ENCODE measurements around the gene EFNA5. TPM values are rescaled to one million over a fixed set of nuclear protein-coding genes. Genes with fewer than 3 reads are reported as not detected.

Gene EFNA5
- total RNA-seq, 1 donor from 2014 or later: 8.2 TPM

DNA sequence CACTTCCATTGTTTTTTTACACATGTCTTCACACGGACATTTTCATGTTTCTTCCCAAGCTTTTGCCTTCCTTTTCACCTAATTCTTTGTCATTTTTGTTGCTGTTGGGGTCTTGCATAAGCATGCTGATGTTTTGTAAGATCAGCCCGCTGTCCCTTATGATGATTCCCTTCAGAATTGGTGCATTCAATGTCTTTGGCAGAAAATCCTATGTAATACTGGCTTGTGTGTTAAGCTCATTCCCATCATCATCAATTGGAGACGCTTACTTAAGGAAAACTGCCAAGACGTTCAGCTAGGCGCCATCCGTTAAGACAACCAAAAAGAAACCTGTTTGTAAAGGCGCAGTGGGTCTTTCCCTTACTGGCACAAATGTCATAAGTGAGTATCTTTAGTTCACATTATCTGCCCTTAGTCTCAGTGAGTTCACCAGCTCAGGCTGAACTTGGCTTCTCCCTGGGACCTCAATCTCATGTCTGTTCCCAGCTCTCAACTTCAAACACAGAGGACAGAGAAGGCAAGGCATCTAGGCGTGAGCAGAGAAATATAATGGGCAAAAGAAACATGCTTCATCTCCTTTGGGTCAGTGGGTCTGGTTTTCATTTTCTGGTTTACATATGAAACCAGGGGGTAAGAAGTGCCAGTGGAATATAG lies 97.9 kb downstream of the EFNA5 start:
- no peak for DNase-seq (ENCODE audit: low read depth)

DNA sequence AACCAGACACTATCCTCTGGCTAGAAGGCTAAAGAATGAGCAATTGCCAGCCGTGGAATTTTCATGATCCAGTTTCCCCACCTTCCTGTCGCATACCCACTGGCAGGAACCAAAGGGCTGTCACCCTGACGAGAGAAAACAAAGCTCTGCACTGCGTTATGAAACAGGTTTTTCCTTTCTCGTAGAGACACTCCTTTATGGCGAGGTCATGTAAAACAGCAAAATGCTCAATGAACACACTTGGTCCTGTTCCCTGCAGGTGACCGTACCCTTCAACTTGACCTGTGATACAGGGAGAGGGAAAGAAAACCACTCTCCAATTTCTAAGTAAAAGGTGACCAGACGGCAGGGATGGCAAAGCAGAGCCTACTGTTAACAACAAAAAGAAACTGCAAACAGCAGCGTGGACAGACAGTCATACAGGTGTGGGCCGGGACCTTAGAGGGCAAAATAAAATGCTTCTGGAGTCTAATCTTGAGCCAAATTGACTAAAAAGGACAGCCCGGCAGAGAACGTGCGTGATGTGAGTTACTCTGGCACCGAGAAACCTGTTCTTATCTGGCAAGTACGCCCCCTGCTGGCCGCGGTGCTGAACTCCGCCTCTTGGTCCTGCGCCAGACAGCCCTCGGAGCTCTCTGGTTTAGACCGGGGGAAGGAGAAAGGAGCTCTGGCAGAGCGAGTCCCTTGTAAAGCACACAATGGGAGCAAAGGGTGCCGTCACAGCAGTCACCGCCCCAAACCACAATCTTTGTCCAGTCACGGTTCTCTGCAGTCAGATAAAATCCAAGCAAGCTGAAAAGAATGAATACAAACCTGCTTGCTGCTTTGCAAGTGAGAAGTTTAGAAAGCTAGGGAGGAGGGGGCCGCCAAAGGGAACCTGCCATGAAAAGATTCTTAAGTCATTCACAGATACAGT lies 98.9 kb downstream of the EFNA5 start:
- peak; percentile 96 for DNase-seq (ENCODE audit: low read depth)

DNA sequence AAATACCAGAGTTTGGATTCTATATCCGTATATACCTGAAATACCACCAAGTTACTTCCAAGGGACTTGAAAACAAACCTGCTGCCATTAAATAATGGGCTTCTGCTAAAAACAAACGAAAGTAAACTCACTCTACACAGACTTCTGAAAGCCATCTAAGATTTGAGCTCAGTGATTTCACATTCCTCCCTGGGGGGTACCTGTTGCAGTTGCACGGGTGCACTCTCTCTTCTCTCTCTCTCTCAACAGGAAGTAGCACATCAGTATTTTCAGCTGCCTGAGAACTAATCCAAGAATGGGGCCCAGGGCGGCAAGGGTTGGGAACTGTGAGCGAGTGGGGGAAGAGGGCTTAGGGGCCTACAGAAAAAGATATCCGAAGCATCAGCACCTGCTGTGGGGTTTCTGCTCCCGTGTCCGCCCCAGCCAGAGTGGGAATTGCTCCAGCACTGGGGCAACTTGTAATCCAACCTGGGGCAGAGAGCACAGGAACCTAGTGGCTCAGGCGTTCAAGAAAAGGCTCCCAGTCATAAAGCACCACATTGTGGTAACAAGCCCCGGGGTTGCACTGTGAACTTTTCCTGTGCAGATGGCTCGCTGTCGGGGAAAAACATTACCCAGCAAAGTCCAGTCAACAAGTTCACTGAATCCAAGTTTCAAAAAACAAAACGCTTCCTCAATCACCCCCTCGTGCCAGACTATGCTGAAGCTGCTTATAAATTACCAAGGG lies 99.8 kb downstream of the EFNA5 start:
- DNase-seq (ENCODE audit: low read depth): peak; percentile 63

DNA sequence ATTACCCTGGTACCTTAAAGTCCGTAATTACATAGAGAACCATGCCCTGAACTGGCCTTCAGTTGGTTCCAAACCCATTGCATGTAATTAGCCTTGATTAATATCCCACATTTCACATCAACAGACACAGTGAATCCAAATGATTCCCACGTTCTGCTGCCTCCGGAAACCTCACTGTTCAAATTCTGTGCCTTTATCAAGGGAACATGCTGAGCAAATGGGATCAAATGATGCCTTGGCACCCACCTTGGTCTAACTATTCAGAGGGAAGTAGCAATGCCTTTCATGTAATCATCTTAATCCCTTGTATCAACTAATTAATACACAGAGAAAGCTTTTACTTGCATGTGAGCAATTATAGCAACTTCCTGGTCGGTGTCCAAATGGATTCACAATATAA lies 100.6 kb downstream of the EFNA5 start:
- DNase-seq (ENCODE audit: low read depth): no peak

DNA sequence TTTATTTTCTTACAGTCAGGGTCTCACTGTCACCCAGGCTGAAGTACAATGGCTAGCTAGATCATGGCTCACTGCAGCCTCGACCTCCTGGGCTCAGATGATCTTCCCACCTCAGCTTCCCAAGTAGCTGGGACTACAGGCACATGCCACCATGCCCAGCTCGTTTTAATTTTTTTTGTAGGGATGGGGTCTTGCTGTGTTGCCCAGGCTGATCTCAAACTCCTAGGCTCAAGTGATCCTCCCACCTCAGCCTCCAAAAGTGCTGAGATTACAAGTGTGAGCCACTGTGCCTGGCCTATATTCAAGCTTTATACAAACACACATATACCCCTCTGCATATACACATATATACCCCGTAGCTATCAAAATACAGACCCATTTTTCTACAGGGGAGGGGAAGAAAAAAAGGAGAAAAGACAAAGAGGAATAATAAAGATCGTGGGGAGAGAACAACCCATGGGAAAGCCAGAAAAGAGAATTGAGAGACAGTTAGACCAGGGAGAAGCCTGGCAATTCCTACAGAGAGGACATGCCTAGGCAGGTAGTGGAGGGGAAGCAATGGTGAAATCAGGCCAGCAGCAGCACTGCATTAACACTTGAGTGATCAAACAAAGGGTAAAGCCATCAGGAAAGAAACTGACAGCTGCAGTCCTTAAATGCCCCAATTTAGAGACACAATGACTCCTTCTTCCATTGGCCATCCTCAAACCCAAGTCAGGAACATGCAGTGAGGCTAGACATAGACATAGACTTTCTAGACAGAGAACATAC lies 102.7 kb downstream of the EFNA5 start:
- DNase-seq (ENCODE audit: low read depth): no peak

DNA sequence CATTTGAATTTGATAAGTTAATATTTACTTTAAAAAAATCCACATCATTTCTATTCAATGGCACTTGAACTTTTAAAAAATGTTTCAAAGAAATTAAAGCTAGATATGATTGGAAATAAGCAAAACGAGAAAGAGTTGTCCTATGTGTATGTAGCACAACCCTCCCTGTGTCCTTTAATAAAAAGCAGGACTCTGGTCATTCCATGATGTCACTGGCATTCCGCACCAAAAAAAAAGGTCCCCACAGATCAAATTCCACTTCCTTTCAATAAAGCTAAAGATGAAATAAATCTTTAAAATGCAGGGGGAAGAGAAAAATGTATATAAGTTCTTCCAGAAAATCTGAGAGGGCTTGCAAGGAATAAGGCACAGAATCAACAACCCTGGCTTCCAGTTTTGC lies 103.8 kb downstream of the EFNA5 start:
- DNase-seq (ENCODE audit: low read depth): no peak

DNA sequence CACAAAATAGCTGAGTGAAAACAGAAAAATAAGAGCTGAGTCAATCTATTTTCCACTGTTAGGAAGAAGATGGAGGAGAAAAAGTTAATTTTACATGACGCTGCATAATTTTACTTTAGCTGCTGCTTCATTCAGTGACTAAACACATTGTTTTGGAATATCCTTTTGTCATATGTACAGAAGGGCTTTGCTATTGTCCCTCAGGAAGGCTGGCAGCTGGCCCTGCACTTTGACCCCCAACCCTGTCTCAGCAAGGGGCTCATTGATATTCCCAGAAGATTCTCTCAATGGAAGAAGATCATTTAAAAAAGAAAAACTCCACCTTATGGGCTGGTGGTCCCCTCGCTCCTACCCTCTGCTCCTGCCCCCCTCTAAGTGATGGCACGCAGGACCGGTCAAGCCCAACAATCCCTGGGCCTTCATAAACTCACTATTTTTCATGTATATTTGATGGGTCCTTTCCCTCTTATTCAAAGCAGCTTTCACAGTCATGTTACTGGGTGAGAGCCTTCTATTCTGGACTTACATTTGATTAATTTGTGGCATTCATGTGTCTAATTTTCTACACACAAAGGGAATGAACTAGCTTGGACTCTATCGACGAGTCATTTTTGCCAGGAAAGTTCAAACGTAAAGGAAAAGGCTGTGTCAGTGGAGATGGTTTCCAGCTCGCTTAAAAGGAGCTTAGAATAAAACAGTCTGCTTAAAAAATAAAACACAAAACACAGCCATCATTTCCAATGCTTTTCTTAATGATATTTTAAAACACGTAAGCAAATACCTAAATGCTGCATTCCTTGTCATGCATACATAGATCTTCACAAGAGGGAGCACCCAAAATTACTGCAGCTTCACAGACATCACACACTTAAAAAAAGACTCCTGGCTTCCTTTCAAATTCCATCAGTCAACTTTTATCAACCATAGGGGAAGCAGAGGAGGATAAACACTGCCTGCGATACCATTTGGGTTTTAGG lies 104.7 kb downstream of the EFNA5 start:
- no peak for DNase-seq (ENCODE audit: low read depth)

DNA sequence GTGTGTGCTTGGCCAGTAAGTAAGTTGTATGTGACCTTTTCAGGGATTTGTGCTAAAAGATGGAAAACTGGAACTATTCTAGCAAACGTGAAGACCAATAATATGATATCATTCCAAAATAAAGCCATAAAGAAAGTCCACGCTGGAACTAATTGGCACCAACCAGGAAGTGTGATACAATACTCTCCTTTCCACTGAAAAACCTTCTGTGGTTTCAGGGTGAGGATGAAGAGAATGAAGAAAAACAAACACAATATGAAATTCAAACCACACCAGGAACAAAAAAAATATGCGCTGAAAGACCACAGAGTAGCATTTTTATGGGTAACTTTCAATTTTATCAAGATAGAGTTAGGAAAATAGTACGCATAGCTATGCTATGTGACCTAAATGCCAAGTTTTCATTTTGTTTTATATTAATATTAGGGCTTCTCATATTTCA lies 105.8 kb downstream of the EFNA5 start:
- DNase-seq (ENCODE audit: low read depth): peak; percentile 34

DNA sequence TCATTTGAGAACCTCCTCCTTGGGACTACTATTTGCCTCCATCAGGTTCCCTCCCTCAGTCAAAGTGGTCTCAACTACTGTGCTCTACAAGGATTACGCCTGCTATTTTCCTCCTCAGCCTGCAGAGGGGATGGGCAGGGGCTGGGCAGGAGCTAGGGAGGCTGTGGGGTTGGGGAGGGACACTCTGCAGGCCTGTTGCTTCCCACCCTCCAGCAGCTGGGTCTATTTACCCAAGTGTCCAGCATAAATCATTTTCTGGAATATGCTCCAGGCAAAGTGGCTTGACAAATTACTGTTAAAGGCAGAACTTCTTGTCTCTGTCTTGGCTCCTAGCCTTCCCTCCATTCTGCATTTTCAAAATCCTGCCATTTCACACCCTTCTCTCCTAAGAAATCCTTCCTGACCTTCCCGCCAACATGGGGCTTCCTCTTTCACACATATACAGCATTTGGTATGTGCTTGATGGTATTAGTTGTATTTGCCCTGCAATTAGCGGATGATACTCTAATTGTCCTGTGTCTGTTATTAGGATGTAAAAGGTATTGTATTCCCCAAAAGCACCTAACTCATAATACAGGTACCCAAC lies 106.7 kb downstream of the EFNA5 start:
- peak; percentile 80 for DNase-seq (ENCODE audit: low read depth)

DNA sequence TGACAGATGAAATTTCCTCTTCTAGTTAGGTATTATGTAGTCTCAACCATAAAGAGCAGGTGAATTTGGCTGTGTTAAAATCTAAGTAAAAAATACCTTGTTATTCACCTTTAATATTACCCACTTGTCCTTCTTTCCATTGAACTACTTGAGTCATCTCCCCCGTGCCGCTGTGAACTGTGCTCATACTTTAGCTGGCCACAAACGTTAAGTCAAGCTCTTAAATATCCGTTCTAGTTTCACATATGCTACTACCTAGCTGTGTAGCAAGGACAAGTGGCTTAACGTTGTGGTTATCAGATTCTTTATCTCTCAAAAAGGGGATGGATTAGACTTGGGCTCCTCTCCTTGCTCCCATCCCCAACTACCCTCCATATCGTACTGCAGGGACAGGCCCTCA lies 110.4 kb downstream of the EFNA5 start:
- DNase-seq (ENCODE audit: low read depth): no peak

DNA sequence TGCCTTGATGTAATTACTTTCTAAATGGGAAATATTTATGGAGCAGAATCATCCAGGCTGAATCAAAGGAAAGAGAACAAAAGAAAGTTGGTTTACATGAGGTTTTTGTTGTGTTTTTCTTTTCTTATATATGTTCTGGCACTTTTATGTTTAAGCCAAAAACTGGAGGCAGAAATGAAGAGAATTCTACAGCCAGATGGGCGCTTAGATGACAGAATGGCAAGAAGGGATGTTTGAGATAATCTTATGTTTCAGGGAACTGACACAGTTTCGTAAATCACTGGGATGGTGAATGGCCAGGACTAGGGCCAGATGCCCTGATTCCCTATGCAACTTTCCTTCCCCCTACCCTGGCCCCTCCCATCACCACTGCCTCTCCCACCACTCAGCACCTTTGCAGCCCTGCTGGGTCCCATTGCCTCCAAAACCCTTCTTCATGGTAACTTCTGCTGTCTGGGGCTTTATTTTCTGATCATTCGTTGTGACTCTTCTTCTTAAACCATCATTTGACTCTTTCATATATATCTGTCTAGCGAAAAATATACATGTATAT lies 111.8 kb downstream of the EFNA5 start:
- DNase-seq (ENCODE audit: low read depth): no peak

DNA sequence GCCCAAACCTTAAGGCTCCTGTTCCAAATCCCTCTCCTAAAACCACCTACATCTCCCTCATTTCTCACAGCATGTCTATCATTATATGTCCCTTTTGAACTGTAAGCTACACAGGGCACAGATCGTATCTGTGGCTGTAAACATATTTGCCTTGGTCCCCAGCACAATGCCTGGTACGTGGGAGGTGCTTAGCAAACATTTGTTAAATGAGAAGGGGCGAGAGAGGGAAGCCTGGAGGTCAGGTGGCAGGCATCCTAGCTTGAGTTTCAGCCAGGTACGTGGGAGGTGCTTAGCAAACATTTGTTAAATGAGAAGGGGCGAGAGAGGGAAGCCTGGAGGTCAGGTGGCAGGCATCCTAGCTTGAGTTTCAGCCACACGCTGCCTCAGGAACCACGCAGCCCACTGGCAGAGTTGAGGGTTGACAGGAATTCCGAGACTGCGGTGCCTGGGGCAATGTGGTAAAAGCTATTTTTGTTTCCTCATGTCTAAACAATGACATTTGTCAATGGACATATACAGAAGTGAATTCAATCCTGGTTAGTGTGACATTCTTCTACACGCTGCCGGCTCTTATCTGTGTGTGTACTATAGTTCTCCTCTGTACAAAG lies 113.6 kb downstream of the EFNA5 start:
- DNase-seq (ENCODE audit: low read depth): peak; percentile 95

DNA sequence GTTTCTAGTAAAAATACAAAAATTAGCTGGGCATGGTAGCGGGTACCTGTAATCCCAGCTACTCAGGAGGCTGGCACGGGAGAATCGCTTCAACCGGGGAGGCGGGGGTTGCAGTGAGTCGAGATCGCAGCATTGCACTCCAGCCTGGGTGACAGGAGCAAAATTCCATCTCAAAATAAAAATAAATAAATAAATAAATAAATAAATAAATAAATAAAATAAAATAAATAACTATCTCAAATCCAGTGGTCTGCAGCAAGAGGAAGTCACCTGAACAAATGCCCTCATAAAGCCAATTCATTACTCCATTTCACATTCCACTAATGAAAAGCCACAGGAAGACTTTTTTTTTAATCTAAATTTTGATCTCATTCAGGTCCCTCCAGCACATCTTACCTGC lies 114.2 kb downstream of the EFNA5 start:
- no peak for DNase-seq (ENCODE audit: low read depth)

DNA sequence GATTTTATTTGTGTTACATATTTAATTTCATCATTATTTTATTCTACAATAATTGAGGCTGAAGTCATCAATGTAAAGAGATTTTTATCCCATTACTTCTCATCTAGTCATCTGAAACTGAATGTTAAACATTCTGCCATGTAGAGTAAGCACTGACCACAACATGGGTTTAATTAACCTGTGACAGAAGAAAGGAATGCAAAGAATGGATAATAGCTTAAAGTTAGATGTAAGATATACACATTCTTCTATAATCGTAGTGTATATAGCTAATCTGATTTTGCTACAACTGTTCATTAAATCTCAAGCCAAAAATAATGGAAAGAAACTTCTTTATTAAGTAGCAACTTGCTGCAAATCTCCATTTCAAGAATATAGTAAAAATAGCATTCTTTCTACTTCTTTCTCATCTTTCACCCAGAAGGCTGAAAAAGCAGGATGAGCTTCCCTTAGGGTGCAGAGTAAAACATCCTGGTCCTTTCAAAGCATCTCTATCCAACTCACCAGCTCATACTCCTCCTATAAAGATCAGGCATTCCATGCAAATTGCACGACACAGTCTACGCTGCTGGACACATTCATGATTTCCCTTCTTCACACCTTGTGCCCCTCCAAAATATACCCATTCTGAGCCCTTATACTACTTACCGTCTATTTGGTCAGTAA lies 115.2 kb downstream of the EFNA5 start:
- DNase-seq (ENCODE audit: low read depth): no peak

DNA sequence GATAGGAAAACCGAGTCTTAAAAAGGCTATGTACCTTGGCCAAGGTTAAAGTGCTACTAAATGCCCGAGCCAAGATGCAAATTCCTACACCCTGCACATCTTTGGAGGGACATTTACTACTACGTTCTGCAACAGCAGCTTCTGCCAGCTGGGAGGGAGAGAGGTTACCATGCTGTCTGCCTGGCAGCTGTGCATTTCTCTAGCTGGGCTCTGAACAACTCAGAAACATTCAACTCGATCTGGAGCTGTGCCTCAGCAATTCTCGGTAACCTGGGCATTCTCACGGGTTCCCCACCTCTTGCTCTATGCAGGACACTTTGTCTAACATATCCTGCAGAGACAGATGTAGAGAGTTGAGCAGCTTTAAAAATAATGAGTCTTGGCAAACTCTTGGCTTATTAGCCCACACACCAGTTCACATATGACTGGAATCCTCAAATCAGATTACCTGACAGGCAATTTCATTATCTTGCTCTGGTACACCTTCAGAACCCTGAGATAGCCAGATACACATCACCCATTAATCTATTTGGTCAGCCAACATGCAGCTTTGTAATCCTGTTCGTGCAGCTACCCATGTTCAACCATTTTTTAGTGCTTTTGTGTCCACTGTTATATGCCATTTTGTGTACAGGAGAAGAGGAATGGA lies 115.8 kb downstream of the EFNA5 start:
- no peak for DNase-seq (ENCODE audit: low read depth)

DNA sequence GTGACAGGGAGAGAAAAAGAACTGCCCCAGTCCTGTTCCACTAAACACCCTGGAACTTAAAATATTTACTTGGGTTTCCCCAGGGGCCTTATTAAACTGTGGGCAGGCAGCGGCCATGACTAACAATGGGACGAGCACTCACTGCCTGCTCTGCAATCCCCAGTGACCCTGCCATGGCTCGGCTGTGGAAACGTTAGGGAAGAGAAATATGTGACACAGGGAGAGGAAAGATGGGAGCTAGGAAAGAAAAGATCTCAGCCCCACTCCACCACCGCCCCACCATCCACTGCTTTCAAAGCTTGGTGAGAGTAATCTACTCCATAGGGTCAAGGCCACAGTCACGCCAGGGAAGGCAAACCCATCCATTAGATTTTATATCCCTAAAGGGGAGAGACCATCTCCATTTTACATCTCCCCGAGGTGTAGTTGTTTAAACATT lies 117.6 kb downstream of the EFNA5 start:
- peak; percentile 85 for DNase-seq (ENCODE audit: low read depth)

DNA sequence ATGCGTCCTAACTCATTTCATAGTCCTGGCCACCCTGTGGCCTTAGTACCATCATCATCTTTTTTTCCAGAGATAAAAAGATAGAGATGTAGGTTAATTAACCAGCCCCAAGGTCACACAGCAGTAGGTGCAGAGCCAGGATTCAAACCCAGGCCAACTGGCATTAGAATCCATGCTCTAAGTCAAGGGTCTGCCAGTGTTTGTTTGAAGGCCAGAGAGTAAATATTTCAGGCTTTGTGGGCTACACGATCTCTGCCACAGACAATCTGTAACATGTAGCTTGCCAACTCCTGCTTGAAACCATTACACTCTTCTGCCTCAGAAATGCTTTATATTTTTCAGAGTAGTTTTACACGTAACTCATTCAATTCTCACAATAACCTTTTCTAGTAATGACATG lies 119.6 kb downstream of the EFNA5 start:
- DNase-seq (ENCODE audit: low read depth): no peak

DNA sequence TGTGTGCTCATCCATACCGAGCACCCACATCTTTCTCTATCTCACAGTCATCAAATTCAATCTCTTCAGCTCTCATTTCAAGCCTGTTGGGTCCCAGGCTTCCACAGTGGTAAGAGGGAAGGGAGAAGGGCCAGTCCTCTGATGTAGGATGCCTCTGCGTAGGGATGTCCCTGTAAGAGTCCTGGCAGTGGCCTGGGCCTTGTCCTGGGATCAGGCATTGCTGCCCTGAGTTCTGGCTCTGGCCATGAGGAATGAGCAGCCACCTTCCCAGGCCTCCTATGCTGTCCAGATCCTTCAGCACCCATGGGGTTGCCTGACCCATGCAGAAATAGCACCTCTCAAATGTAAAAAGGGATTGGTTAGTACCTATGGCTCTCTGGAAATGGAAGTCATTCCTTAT lies 121.2 kb downstream of the EFNA5 start:
- DNase-seq (ENCODE audit: low read depth): no peak
